Middle frontal gyrus (tissue), 1 donor: ENCODE measurements around the gene SLC4A11.
A peak's percentile ranks its signal among the peaks of the same experiment; 100 is the strongest.
"Not testable (repeated sequence)": the region's sequence is repeated elsewhere in the genome, so short reads cannot be mapped to it uniquely, and the experiment has no call there.

Source experiments
- DNase-seq: peaks from one replicate; pipeline ENCODE4 v3.0.0-alpha.2; 2015; ENCODE audit warnings: low spot score; ENCODE audit errors: extremely low spot score

Gene SLC4A11

GRCh38 chr20:3228750-3229032, 10.3 kb downstream of the SLC4A11 start:
- no peak for DNase-seq

DNA sequence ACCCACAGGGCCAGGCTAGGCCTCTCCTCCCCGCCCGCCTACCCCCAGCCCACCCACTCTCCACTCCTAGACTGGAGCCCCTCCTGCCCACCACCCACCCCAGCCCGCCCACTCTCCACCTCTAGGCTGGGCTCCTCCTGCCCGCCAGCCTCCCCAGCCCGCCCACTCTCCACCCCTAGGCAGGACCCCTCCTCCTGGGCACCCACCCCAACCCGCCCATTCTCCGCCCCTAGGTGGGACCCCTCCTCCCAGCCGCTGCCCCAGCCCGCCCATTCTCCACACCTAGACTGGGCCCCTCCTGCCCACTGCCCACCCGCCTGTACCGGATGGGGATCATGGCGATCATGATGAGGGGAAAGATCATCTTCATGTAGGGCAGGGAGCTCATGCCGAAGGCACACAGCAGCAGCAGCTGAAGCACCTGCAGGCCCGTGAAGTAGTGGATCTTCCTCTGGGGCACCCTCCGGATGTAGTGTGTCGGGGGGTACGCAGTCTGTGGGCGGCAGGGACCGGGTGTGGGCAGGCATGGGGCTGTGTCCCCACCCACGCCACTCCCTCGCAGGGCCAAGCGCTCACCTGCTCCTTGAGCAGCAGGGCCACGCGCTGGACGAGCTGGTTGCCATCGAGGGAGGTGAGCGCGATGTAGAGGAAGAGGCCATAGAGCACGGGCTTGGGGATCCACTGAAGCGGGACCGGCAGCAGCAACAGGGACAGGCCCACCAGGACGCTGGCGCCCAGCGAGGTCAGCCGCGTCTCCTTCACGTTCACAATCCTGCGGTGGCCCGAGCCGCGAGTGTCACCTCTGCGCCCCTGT, 10.8 kb downstream of the SLC4A11 start:
- DNase-seq, result no peak

DNA sequence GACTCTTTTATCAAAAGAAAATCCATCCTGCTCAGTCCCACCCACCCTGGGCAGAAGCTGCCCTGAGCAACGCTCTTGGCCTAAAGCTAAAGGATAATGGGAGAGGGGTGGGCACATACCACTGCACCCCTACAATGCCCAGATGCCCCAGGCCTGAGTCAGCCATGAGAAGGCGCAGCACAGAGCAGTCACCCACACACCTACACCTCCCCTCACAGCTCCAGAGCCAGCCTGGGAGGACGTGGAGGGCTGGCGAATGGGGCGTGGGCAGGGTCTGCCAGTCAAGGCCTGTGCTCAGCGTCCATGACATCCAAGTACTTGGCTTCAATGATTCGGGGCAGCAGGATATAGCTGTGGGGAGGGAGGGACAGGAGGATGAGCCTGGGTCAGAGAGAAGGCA, 11.5 kb downstream of the SLC4A11 start:
- DNase-seq, result no peak

DNA sequence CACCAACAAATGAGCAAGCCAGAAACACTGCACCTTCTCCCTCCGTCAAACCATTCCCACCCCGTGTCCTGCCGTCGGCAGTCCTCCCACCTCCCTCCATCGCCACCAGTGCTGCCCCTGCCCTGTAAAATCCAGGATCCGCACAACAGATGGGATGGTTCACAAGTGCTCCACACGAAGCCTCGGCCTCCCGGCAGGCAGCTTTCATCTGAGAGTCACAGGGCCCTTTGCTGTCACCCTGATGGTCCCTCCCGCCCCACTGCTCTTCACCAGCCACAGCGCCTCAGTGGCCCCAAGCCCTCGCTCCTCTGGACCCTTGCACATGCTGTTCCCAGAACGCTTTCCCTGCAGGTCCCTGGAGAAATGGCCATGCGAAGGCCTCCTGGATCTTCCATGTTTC, 12.1 kb downstream of the SLC4A11 start:
- no peak for DNase-seq

- DNase-seq, result no peak
Observed at GRCh38 chr20:3226093-3226492, 12.9 kb downstream of the SLC4A11 start.

GRCh38 chr20:3224681-3225421, 14.1 kb downstream of the SLC4A11 start:
- no peak for DNase-seq

DNA sequence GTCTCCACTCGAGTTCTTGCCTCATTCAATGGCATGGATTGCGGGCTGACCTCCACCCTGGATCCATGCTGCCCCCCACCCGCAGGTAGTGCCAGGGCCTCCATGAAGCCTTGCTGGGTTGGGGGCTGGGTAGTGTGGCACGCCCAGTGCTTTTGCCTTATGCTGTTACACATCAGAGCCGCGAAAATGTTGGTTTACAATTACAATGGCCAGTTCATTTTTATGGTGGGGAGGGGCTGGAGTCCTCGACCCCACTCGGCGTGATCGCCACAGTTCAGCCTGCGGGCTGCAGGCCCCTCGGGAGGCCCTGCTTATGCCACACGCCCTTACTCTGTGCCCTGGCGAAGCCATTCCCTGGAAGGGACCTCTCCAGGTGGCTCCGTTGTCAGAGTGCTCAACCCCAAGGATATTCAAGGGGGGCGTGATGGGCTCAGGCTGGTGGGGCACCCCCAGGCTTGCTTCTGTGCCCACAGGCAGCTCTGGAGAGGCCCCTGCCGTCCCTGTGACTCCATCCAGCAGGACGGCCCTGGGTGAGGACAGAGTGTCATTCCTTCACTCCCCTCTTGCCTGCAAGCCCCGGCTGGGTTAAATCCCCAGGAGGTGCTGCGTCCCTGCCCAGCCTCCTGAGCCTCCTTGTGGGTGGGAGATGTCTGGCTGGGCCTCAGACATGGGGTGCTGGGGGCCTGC, 14.9 kb downstream of the SLC4A11 start:
- no peak for DNase-seq

DNA sequence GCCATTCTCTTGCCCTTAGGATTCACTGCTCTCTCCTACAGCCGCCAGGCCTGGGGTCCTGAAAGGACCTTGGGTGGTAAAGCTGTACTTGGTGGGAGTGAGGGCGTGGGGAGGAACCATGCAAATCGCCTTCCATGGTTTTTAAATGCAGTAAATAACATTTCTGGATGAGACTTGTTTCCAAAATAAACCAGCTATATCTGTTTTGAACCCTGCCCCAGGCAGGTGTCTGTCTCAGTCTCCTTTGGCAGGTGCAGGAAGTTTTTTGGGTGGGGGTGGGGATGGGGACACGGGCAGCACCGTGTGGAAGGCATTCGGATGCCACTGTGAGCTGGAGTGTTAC, 15.4 kb downstream of the SLC4A11 start:
- no peak for DNase-seq

DNA sequence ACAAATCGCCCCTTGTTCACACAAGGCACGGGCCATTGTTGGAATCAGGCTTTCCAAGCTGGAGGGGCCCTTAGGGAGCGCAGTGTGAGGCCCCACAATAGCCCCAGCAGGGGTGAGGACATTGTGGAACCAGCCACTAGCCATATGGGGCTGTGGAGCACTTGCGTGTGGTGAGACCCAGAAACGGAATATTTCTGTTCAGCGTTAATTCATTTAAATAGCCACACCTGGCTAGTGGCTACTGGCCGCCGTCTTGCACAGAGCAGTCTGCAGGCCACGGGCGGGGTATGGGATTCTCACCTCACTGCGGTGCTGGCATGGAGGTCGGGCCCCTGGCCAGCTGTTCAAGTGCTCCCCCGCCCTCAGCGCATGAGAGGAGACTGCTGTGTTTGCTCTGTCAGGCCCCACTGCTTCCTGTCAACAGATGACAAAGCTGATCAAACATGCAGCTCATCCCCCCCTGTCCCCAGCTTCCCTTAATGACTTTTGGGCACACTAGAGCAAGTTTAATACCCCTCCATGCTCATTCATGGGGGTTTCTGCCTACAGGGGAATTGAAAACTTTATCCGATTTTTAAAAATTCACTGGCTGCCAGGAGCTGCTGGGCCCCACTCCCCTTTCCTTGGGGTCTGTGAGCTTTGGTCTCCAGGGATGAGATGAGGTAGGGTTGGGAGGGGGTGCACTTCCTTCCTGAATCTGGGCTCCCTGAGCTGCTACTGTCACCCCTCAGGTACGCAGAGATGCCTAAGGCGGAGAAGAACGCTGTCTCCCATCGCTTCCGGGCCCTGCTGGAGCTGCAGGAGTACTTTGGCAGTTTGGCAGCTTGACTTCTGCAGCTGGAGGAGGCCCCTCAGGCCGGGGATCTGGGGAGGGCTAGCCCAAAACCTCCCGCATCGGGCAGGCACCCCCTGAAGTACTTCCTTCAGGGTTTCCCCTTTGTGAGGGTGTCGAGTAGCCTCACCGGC, 16.1 kb downstream of the SLC4A11 start:
- no peak for DNase-seq

GRCh38 chr20:3221398-3222226, 17.4 kb downstream of the SLC4A11 start:
- DNase-seq, result no peak

DNA sequence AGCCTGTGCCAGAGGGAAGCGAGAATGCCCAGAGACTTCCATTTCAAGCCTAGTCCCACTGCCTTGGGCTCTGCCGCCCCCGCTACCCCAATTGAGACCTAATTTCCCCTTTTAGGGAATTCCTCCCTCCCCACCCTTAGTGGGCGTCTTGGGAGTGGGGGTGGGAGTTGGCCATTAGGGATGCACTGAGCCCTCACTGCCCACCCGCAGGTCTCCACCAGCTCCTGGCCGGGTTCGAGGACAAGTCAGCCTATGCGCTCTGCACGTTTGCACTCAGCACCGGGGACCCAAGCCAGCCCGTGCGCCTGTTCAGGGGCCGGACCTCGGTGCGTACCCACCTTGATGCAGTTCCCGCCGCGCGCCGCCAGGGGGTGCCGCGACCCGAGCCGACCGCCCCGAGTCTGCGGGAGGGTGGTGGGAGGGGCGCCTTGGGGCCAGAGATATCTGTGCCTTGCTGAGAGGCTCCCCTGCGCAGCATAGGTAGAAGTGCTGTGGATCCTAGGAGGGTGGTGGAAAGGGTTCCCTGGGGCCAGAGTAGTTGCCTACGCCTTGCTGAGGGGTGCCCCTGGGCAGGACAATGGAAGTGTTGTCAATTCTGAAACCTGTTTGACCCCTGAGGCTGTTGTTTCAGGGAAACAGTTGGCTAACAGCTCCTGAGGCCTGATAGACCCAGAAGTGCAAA, 20.5 kb downstream of the SLC4A11 start:
- DNase-seq, result no peak

GRCh38 chr20:3215359-3215917, 23.6 kb downstream of the SLC4A11 start:
- DNase-seq, result not testable (repeated sequence)

GRCh38 chr20:3213226-3213625, 25.8 kb downstream of the SLC4A11 start:
- no peak for DNase-seq

DNA sequence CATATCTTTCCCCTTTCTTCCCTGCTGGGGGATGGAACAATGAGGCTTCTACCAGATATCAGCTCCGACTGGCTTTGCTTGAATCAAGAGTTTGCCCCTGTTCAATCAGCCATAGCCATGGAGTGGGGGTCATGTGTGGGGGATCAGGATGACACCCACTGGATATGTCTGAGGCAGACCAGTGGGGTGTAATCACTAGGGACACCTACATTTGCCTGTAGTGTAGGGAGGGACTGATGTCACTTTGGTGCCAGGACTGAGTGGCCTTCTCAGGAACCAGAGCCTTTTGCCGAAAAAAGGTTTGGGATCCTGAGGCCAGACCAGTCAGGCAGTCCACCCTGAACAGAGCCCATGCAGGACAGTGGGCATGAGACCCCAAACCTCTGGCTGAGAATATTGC, 28.6 kb downstream of the SLC4A11 start:
- no peak for DNase-seq

DNA sequence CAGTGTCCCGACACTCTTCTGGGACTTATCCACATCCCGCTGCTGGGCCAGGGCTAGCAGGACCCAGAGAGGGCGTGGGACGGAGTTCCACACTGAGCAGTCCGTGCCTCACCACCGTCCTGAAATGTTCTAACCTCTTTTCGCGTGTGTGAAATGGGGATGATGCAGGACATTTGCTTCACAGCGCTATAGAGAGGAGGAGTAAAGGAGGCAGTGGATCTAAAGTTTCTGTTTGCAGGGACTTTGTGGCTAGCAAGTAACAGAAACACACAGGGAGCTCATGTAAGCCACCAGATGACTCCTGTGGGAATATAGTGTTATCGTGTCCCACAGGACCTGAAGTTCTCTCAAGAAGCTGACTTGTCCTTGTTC, 29.1 kb downstream of the SLC4A11 start:
- no peak for DNase-seq

GRCh38 chr20:3209257-3209945, 29.6 kb downstream of the SLC4A11 start, which contains the start of gene ITPA:
ITPA (plus strand) TSS chr20:3209498; CDS start chr20:3209552, 54 bp downstream.
- no peak for DNase-seq

- DNase-seq, result no peak
Observed at GRCh38 chr20:3208786-3209256, 30.2 kb downstream of the SLC4A11 start.

DNA sequence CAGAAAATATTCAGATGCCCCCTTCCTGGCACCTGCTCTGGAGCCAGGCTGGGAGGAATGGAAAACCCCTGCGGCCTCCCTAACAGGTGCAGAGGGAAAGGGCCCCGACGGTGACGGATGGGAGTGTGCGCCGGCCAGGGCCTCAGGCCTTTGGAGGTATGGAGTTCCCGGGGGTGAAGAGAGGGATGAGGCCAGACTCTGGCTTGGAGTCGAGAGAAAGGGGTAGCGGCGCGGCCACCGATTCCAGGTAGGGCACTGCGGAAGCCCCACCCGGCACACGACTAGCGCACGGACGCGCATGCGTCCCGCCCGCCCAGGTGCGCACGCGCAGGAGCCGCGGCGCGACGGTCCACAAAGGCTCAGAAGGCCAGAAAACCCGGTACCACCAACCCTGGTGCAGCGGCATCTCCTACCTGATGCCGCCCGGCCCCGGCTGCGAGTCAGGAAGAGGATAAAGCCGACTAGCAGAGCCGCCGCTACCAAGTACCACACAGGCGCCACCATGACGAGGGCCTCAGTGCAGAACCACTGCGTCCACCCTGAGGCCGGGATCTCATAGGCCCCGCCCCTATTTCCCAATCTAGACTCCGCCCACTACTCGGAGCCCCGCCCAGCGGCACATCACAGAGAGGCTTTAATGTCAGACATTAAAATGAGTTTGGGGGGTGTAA, 34.7 kb downstream of the SLC4A11 start, which contains the start of gene DDRGK1:
TSS of gene DDRGK1 (minus strand) at position 559 of the 671 bp plus-strand sequence. CDS start at position 504, 55 bp downstream.
- DNase-seq, result peak; percentile 71
